Keratinocyte (primary cell): ENCODE results near the gene NAA80.

Experiments used
- CTCF ChIP-seq, 3 experiments: IDR thresholded peaks in 1 of 3; conservative IDR thresholded peaks in 1 of 3; optimal IDR thresholded peaks in 1 of 3; 2 replicates in 2 of 3; 3 replicates in 1 of 3; pipeline versions ENCODE3 to v1.5.1; 2011; ENCODE audit warnings: low read length in 3 of 3, mild to moderate bottlenecking in 3 of 3, moderate library complexity in 2 of 3, control low read depth in 1 of 3, inconsistent platforms in 1 of 3; ENCODE audit not compliant: insufficient read depth in 2 of 3; ENCODE audit errors: extremely low read depth in 1 of 3
- EZH2 ChIP-seq: IDR thresholded peaks from one replicate; pipeline ENCODE4 v1.6.1; 2012; ENCODE audit warnings: inconsistent platforms, mild to moderate bottlenecking, low read length, moderate library complexity

GRCh38 chr3:50314342-50314741 is 15.1 kb upstream of the NAA80 start:
- TF ChIP-seq CTCF (optimal IDR thresholded peaks at IDR 0.05 in 1 of 3, IDR thresholded peaks at IDR 0.05 in 1 of 3, conservative IDR thresholded peaks at IDR 0.05 in 1 of 3; ENCODE audit: extremely low read depth in 1 of 3, insufficient read depth in 2 of 3, low read length in 3 of 3) = no peak
- TF ChIP-seq EZH2 = no peak
